Endothelial cell of umbilical vein (primary cell): Measurements from ENCODE around the gene BCAS3. TPM values are rescaled to one million over a fixed set of nuclear protein-coding genes. Genes with fewer than 3 reads are reported as not detected.

Source experiments
- BruUV-seq: library from RNA; stranded (reverse); fragments of 400-500 nt; replicated peaks from 2 replicates; lab custom pipeline; 2021; lab: Mats Ljungman, UMichigan
- CTCF ChIA-PET: fragments of 300-600, 350-600 bp; sonication (Branson Sonifier 250); formaldehyde crosslinking; loops from one replicate; lab custom pipeline; 2021; ENCODE audit warnings: antibody characterized with exemption, inconsistent platforms; lab: Charles Lee
- POLR2A ChIA-PET: fragments of 300-600, 350-600 bp; sonication (Branson Sonifier 250); formaldehyde crosslinking; loops from one replicate; lab custom pipeline; 2021; ENCODE audit warnings: antibody characterized with exemption, inconsistent platforms; lab: Charles Lee
- DNase-seq: peaks from one replicate; pipeline ENCODE4 v3.0.0-alpha.2; 2011; ENCODE audit warnings: low read depth, low spot score
- FAIRE-seq: peaks from 2 replicates; lab custom pipeline; 2011; peaks lifted over from hg19 to GRCh38; lab: Jason Lieb, UNC
- H2AFZ ChIP-seq: 2 replicates; pipeline ENCODE4 v1.6.0; 2012; ENCODE audit warnings: low read depth, low read length, control low read depth, inconsistent platforms
- H3K27ac ChIP-seq: 2 replicates; pipeline ENCODE4 v1.5.1; 2011; ENCODE audit warnings: low read depth, mild to moderate bottlenecking, control low read depth, low read length, moderate library complexity; ENCODE audit not compliant: insufficient read depth
- H3K27me3 ChIP-seq, 2 experiments: 2 replicates each; pipeline versions ENCODE4 v1.6.0 to v1.6.1; 2011; ENCODE audit warnings: low read length in 2 of 2, mixed read lengths in 1 of 2; ENCODE audit not compliant: control insufficient read depth in 2 of 2, insufficient read depth in 2 of 2
- H3K36me3 ChIP-seq, 2 experiments: 2 replicates in 1 of 2; 3 replicates in 1 of 2; pipeline ENCODE4 v1.5.1; 2011; ENCODE audit warnings: low read length in 2 of 2, mild to moderate bottlenecking in 1 of 2, moderate library complexity in 1 of 2; ENCODE audit not compliant: control insufficient read depth in 2 of 2, insufficient read depth in 2 of 2; ENCODE audit errors: extremely low read depth in 1 of 2
- H3K4me1 ChIP-seq: 3 replicates; pipeline ENCODE4 v1.5.1; 2011; ENCODE audit warnings: mild to moderate bottlenecking, low read length; ENCODE audit not compliant: control insufficient read depth, insufficient read depth; ENCODE audit errors: extremely low read depth
- H3K4me2 ChIP-seq: 2 replicates; pipeline ENCODE4 v1.6.1; 2011; ENCODE audit warnings: low read length, control low read depth, mixed read lengths; ENCODE audit not compliant: insufficient read depth
- H3K4me3 ChIP-seq, 3 experiments: fragments of 200-600 bp in 1 of 3; sonication (generic), shearing (Covaris generic) in 1 of 3; replicated peaks in 1 of 3; 2 replicates each; pipeline ENCODE4 v1.5.1; 2011 to 2016; ENCODE audit warnings: control low read depth in 3 of 3, low read length in 3 of 3, mild to moderate bottlenecking in 2 of 3, inconsistent platforms in 1 of 3, low read depth in 1 of 3, moderate library complexity in 1 of 3; ENCODE audit not compliant: insufficient read depth in 1 of 3
- H3K79me2 ChIP-seq: 2 replicates; pipeline ENCODE4 v1.6.0; 2012; ENCODE audit warnings: low read length, inconsistent platforms; ENCODE audit not compliant: control insufficient read depth, insufficient read depth
- H3K9ac ChIP-seq: replicated peaks from 2 replicates; pipeline ENCODE3; 2011; ENCODE audit warnings: low read length, control low read depth; ENCODE audit not compliant: insufficient read depth; ENCODE audit errors: extremely low read depth
- H3K9me1 ChIP-seq: replicated peaks from 3 replicates; pipeline ENCODE4 v1.6.0; 2011; ENCODE audit warnings: mild to moderate bottlenecking, low read length; ENCODE audit not compliant: control insufficient read depth, insufficient read depth; ENCODE audit errors: extremely low read depth
- H3K9me3 ChIP-seq: replicated peaks from 2 replicates; pipeline ENCODE4 v1.5.1; 2012; ENCODE audit warnings: low read length, inconsistent platforms; ENCODE audit not compliant: control insufficient read depth, insufficient read depth
- H4K20me1 ChIP-seq: replicated peaks from 2 replicates; pipeline ENCODE3; 2011; ENCODE audit warnings: mild to moderate bottlenecking, low read length; ENCODE audit not compliant: control insufficient read depth, insufficient read depth; ENCODE audit errors: extremely low read depth
- EZH2 ChIP-seq: IDR thresholded peaks from 2 replicates; pipeline ENCODE4 v1.6.1; 2012; ENCODE audit warnings: borderline replicate concordance, low read depth, mild to moderate bottlenecking, moderate library complexity, low read length, inconsistent platforms; ENCODE audit not compliant: severe bottlenecking
- FOS ChIP-seq: IDR thresholded peaks from 2 replicates; pipeline ENCODE4 v1.6.1; 2011; ENCODE audit warnings: mild to moderate bottlenecking, low read length, moderate library complexity, borderline replicate concordance; ENCODE audit not compliant: insufficient read depth
- GATA2 ChIP-seq: IDR thresholded peaks from 2 replicates; pipeline ENCODE4 v1.7.0; 2011; ENCODE audit warnings: low read depth, mild to moderate bottlenecking, moderate library complexity, mixed read lengths, low read length; ENCODE audit not compliant: insufficient read length, insufficient read depth
- JUN ChIP-seq: IDR thresholded peaks from 2 replicates; pipeline ENCODE4 v1.6.1; 2011; ENCODE audit warnings: borderline replicate concordance, low read depth; ENCODE audit not compliant: insufficient read length, insufficient read depth
- MYC ChIP-seq: IDR thresholded peaks from one replicate; pipeline ENCODE4 v1.6.1; 2011; ENCODE audit warnings: mild to moderate bottlenecking, low read depth, low read length
- POLR2A ChIP-seq: IDR thresholded peaks from 2 replicates; pipeline ENCODE4 v1.6.1; 2012; ENCODE audit warnings: low read depth, mild to moderate bottlenecking, control low read depth, low read length
- POLR2AphosphoS5 ChIP-seq: IDR thresholded peaks from 2 replicates; pipeline ENCODE4 v1.6.1; 2012; ENCODE audit warnings: low read depth, mild to moderate bottlenecking, control low read depth, low read length, moderate library complexity; ENCODE audit not compliant: insufficient read depth
- dilution Hi-C: fragments of 300-500 bp; cut with MboI; formaldehyde crosslinking; loops from one replicate; pipeline ENCODE4 v1.15.0; 2019; ENCODE audit warnings: low sequenced_read_pairs; ENCODE audit not compliant: extremely low pct_ligation_motif_present
- intact Hi-C: fragments of 100-400 bp; cut with micrococcal nuclease; formaldehyde crosslinking; loops from one replicate; pipeline ENCODE4 v1.10.0; 2022
- polyA plus RNA-seq, 4 experiments: library from polyadenylated mRNA; depleted of rRNA in 3 of 4; stranded (reverse) in 3 of 4; unstranded in 1 of 4; fragments of >200 nt; gene quantifications; 2 replicates each; pipeline versions ENCODE4 v1.2.1 to v1.2.3, GENCODE V29; 2011 to 2012; ENCODE audit warnings: missing spikeins in 1 of 4
- total RNA-seq: library from RNA; stranded (reverse); gene quantifications from 2 replicates; pipeline ENCODE4 v1.2.3, GENCODE V29; 2021
- TF ChIP-seq, protein P1 (sequence below), 2 donors: IDR thresholded peaks; 1 replicate in 1 of 2; 2 replicates in 1 of 2; pipeline ENCODE4 v1.5.1; 2011; ENCODE audit warnings: low read length in 2 of 2, mild to moderate bottlenecking in 2 of 2, moderate library complexity in 2 of 2, control low read depth in 1 of 2, inconsistent platforms in 1 of 2, low read depth in 1 of 2; ENCODE audit not compliant: insufficient read depth in 1 of 2; ENCODE audit errors: extremely low read depth in 1 of 2
- TF ChIP-seq, protein P2 (sequence below): IDR thresholded peaks from 2 replicates; pipeline ENCODE4 v1.6.1; 2011; ENCODE audit not compliant: insufficient read depth, insufficient read length

BCAS3 gene
- total and polyA plus RNA-seq, 2 donors (not counting 3 experiments of a cell fraction or from before 2014, with no cell fraction given): 8.2 to 16.0 TPM

DNA sequence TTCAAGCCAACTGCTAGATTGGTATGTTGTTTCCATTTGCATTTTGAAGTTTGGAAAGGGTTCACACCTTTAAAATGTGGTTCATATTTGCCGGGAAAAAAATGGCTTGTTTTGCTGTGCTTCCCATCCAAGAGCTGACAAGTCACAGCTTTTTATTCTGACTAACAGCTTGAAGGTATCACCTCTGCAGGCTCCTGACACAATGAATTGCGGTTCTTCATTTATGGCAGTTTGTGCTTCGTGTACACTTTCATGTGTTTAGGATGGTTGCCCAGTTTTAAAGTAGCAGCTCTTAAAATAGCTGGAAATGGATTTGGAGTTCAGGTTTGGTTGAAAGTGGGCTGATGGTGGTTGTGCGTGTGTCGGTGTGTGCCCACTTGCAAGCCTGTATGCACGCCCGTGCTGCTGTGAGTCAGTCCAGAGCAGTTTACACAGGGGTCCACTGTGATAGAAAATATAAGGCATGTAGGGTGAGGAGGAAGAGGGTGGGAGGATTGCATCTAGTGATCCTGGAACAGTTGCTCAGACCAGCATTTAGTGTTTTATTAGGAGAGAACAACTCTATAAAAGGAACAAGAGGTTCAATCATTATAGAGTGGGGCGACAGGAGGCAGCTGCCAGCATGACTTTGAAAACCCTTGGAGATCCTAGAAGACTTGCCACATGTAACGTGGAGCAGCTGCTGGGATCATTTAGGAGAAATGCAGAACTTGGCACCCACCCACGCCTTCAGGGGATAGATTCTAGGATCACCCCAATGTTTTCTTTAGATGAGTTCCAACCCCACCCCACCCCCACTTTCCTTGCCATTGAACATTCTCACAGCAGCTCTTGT lies 614.0 kb downstream of the BCAS3 start:
- no peak overlapping the region for H3K4me3 ChIP-seq
- ChIA-PET CTCF (no interaction called here), POLR2A (no interaction called here)
- H3K27ac ChIP-seq: no peak overlapping the region
- no peaks in the 10 kb centered on the region for H3K4me1 ChIP-seq
- FAIRE-seq (no peak), DNase-seq (no peak)
- H3K27me3 ChIP-seq: no peaks in the 10 kb centered on the region
- BruUV-seq: no TSS peak
- H3K36me3 ChIP-seq: no peaks in the 10 kb centered on the region
- no peaks in the 10 kb centered on the region for H3K9me3 ChIP-seq
- intact Hi-C loops: no loop called here
- no peak overlapping the region for H3K4me2 ChIP-seq
- H4K20me1 ChIP-seq: no peaks in the 10 kb centered on the region
- TF ChIP-seq MYC (no peak), POLR2A (no peak), POLR2AphosphoS5 (no peak), EZH2 (no peak), JUN (no peak), GATA2 (no peak), FOS (no peak)
- TF ChIP-seq, protein P1, sequence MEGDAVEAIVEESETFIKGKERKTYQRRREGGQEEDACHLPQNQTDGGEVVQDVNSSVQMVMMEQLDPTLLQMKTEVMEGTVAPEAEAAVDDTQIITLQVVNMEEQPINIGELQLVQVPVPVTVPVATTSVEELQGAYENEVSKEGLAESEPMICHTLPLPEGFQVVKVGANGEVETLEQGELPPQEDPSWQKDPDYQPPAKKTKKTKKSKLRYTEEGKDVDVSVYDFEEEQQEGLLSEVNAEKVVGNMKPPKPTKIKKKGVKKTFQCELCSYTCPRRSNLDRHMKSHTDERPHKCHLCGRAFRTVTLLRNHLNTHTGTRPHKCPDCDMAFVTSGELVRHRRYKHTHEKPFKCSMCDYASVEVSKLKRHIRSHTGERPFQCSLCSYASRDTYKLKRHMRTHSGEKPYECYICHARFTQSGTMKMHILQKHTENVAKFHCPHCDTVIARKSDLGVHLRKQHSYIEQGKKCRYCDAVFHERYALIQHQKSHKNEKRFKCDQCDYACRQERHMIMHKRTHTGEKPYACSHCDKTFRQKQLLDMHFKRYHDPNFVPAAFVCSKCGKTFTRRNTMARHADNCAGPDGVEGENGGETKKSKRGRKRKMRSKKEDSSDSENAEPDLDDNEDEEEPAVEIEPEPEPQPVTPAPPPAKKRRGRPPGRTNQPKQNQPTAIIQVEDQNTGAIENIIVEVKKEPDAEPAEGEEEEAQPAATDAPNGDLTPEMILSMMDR (IDR thresholded peaks at IDR 0.05; ENCODE audit: extremely low read depth in 1 of 2, insufficient read depth in 1 of 2, low read depth in 1 of 2, low read length in 2 of 2): no peak
- TF ChIP-seq, protein P2, sequence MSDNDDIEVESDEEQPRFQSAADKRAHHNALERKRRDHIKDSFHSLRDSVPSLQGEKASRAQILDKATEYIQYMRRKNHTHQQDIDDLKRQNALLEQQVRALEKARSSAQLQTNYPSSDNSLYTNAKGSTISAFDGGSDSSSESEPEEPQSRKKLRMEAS: no peak
- no peaks in the 10 kb centered on the region for H3K79me2 ChIP-seq
- dilution Hi-C loops: no loop called here
- H2AFZ ChIP-seq: no peak overlapping the region
- H3K9me1 ChIP-seq: no peaks in the 10 kb centered on the region
- H3K9ac ChIP-seq: no peak overlapping the region
